GM18519 (cell line): ENCODE measurements around the gene CEP128.

ENCODE experiments used
- ATAC-seq: cut with Tn5 transposase; IDR thresholded peaks from one replicate; pipeline ENCODE4 v1.9.1; 2021; ENCODE audit warnings: mild to moderate bottlenecking, moderate library complexity; ENCODE audit not compliant: unreplicated experiment, low FRiP score

Gene CEP128

DNA sequence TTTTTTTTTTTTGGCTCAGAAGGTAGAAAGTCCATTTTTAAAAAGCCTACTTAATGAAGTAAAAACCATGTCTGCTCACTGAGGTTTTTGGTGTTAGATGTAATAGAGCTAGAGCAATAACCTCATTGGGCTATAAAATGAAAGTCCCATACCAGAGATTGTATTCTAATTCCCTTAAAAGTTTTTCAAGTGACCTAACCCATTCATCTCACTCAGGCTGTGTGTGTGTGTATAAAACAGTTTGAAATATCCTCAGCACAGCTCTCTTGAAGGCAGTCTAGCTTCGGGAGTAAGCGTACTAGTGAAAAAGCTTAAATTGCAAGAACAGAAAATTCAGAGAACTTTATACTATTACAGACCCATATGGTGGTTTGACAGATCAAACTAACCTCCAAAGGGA lies 313.8 kb downstream of the CEP128 start:
- no peak for ATAC-seq

GRCh38 chr14:80624581-80624980 lies 317.0 kb downstream of the CEP128 start:
- ATAC-seq = no peak

- no peak for ATAC-seq
These were observed 319.8 kb downstream of the CEP128 start for GRCh38 chr14:80621701-80622100.

DNA sequence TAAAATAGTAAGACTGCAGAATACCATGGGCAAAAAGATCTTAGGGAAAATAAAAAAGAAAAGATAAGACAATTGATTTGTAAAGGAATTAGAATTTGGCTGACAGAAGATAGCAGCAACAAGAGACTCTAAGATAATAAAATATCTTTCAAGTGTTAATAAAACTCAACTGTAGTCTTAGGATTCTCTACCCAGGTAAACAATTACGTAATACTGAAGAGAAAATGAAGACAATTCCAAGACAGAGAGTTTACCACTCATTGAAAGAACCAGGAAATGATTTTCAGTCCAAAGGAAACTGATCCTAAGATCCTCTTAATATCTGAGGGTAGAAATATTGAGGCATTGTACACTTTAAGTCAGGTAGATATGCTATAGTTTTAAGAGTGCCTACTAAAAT lies 321.1 kb downstream of the CEP128 start:
- no peak for ATAC-seq

DNA sequence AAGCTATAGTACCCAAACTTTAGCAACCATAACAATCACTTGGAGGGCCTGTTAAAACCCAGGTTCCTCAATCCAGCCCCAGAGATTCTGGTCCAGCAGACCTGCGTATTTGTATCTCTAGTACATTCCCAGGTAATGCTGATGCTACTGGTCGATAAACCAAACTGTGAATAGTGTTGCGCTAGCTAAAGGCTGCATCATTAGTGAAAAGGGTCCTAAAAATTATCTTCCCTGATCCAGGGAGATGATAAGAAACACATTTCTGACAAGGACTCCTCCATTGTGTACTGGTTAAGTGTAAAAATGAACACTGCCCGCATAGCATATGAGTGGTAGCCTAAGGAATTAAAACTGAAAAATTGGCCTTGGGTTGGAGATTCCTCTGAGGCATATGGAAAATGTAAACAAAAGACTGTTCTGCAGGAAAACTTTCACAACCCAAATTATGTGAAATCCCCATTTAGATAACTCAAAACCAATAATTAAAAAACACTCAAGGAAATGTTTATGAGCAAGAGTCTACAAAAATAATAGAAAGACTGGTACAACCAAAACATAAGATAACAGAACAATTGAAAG lies 322.7 kb downstream of the CEP128 start:
- ATAC-seq = no peak

- ATAC-seq = no peak
These were observed 325.7 kb downstream of the CEP128 start for GRCh38 chr14:80615831-80616230.

- ATAC-seq = no peak
These were observed 332.5 kb downstream of the CEP128 start for GRCh38 chr14:80609055-80609454.

DNA sequence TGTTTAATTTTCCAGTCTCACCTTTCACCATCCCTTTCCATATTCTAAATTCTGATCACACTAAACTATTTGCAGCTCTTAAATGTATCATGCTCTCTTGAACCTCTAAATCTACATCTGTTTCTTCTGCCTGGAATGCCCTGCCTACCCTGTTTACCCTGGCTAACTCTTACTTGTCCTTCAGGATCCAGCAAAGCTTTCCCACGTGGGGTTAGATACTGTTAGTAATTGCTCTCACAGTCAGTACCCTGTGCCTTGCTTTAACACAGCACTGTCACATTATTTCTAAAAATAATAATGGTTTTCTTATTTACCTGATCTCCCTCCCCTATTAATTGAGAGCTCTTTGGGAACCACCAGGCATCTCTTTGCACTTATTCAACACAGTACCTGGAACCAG lies 333.0 kb downstream of the CEP128 start:
- no peak for ATAC-seq

GRCh38 chr14:80607430-80608190 lies 333.9 kb downstream of the CEP128 start:
- ATAC-seq = no peak

DNA sequence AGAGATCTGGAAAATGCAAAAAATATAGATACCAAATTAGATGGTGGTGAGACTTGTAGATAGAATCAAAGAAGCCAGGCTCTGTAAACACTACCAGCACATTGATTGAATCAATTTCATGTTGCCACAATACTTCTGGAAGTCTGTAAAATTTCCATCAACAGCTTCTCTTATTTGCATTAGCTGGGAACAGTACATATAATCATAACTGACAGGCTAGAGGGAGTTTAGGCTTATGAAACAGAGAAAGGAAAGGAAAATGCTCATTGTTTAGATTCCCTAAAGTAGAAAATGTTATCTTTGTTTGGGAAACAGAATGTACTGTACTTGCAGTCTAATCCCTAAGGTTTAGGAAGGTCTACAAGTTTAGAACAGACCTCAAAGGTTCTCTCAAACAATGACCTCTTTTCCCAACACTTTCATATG lies 335.2 kb downstream of the CEP128 start:
- ATAC-seq = no peak

DNA sequence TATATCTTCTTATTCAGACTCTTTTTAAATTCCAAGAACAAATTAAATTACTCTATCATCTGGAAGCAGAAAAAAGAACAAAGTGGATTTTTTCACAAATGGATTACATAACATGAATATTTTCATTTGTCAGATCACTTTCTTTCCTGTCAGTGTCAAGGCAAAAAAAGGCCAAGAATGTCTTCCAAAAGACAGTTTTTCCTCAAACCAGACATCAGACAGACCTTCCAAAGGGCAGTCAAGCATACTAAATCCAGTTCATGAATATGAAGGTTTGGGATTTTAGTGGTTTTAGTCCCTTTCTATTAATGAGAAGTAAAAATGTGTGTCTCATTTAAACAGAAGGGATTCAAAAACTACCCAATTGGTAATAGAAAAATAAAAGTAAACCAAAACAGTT lies 336.0 kb downstream of the CEP128 start:
- no peak for ATAC-seq

- ATAC-seq = no peak
These were observed 338.6 kb downstream of the CEP128 start for GRCh38 chr14:80602946-80603345.

- peak; percentile 92 for ATAC-seq
These were observed 354.3 kb downstream of the CEP128 start for GRCh38 chr14:80587096-80587724.

GRCh38 chr14:80586131-80586530 lies 355.4 kb downstream of the CEP128 start:
- ATAC-seq = no peak

DNA sequence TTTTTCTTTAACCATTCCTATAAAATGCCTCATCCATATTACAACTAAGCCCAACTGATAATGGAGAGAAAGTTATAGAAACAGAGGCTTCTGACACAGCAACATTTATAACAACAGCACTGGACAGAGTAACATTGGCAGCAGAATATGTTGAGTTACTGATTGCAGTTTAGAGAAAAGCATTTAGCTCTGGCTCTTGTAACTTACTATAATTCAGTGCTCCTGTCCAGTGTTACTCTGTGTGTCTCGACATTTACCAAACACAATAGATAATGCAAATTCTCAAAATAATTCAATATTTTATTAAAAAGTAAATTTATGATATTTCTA lies 356.1 kb downstream of the CEP128 start:
- no peak for ATAC-seq

GRCh38 chr14:80584744-80585505 lies 356.6 kb downstream of the CEP128 start:
- ATAC-seq = no peak

- ATAC-seq = no peak
These were observed 363.9 kb downstream of the CEP128 start for GRCh38 chr14:80577599-80577998.

DNA sequence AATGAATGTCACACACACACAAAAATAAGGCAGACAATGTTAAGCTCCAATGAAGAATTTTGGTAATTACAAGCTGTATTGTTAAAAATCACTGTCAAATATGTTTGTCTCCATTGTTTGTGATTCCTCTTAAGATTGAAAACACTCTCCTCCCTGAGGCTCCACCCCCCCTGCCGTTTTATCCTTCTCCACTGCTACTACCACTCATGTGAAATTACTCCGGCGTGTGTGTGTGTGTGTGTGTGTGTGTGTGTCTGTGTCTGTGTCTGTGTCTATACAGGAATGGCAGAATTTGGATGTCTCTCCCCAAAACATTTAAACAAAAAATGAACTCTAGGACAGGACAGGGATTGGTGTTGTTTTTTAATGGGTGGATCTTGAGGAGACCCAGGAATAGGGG lies 365.1 kb downstream of the CEP128 start:
- ATAC-seq = no peak

DNA sequence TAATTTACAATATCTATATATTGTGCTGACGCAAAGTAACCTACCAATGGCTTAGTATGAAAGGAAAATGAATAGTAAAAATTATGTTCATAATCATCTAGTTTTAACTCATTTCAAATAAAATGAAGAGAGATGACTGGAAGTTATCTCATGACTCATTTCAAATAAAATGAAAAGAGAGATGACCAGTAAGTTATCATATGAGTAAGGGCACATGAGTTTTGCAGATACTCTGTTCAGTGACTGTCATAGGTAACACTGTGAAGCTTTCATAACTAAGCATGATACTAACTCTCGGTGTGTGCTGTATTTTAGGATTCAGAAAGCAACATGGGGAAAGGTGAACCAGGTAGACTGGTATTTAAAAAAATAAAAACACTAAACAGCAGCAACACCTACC lies 365.8 kb downstream of the CEP128 start:
- no peak for ATAC-seq

- no peak for ATAC-seq
These were observed 368.9 kb downstream of the CEP128 start for GRCh38 chr14:80572666-80573065.

DNA sequence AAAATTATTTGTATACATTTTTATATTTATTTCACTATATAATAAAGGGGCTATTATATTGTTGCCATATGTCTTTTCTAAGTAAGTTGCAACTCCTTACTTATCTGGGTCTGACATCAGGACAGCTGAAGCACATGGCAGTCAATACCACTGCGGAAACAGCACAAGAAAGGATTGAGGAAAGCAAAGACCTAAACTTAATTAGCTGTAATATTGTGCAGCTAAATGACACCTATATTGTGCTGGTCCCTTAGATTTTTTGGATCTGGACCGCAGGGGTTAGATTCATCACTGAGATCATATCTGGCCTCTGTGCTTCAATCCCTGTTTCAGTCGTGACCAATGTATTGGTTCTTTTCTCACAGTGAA lies 370.6 kb downstream of the CEP128 start:
- ATAC-seq = no peak
